Measurements from ENCODE around the gene CALR.

Gene CALR

DNA sequence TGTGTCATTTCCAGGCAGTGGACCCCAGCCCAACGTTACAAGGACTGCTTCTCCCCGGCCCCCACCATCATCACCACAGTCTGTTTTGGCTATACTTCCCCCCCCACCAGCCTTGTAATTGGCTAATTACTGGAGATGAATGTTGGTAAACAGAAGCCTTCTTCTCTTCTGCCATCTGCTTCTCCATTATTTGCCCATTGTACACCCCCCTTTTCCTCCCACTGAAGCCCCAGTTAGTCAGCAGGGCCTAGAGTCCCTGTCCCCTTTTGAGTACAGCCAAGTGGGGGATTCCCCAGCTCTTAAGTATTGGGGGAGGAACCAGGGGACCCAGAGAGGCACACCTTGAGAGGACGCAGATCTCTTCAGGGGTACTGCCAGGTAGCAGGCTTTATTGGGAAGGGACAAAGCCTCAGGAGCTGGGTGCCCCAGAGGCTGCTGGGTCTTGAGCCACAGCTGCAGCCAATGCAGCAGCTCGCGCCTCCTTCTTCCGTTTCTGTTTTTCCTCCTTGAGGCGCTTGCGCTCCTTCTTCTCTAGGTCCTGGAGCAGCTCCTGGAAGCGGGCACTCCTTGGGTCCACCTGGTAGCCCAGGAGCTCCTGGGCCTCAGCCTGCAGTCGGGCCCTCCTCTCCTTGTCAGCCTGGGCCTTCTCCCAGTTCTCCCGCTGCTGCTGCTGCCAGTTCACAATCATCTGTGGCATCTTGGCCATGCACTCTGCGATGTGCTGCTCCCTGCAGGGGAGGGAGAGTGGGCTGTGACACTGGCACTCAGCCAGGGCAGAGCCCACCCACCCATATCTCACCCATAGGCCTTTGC lies 15.6 kb downstream of the CALR start:
- ChIA-PET POLR2A (interaction anchor here (1.0 to 4.9 kb wide), 6 partner anchors 8 to 63 kb away, joined by 3 to 21 read pairs (median 9); partner anchors contain the start of genes CALR, FARSA, GCDH and RAD23A), CTCF (interaction anchor here (0.8 to 5.5 kb wide), 2 partner anchors 12 to 23 kb away, joined by 3 to 48 read pairs; no protein-coding TSS in a partner anchor)
- Histone ChIP-seq H3K9me3 (ENCODE audit: control insufficient read depth, insufficient read depth, low read depth, low read length) (no peaks in the 10 kb centered on the region), H3K36me3 (ENCODE audit: control insufficient read depth in 2 of 2, insufficient read depth in 1 of 2, low read length in 2 of 2) (peaks cover 34 to 59% of the 10 kb centered on the region in 2 experiments), H3K4me1 (ENCODE audit: control insufficient read depth, insufficient read depth, low read length) (peaks cover 10% of the 10 kb centered on the region), H3K27ac (ENCODE audit: extremely low read depth, low read depth, low read length) (peak overlapping the region; percentile 59; the same call in 1 of the 2 replicates), H3K4me3 (ENCODE audit: low read depth, low read length) (no peak overlapping the region)
- TF ChIP-seq HIC1 (tag by site-specific recombination; IDR thresholded peaks at IDR 0.05) (0 out of 2 replicates have a peak, but pooled peaks have one; percentile 6), ZBTB44 (tag by site-specific recombination; IDR thresholded peaks at IDR 0.05) (peak; percentile 23; the same call in 1 of the 2 replicates), ZXDB (tag by site-specific recombination; IDR thresholded peaks at IDR 0.05) (0 out of 2 replicates have a peak, but pooled peaks have one; percentile 16), IKZF3 (tag by site-specific recombination; IDR thresholded peaks at IDR 0.05) (peak; percentile 28; the same call in 1 of the 2 replicates), ZBTB6 (tag by site-specific recombination; IDR thresholded peaks at IDR 0.05) (peak; percentile 89), ZFHX2 (tag by site-specific recombination; conservative IDR thresholded peaks at IDR 0.05) (peak; percentile 95), ZNF335 (tag by site-specific recombination; conservative IDR thresholded peaks at IDR 0.05) (peak; percentile 16; the same call in 1 of the 2 replicates), ZNF600 (tag by site-specific recombination; IDR thresholded peaks at IDR 0.05) (peak; percentile 66), ZBTB49 (tag by site-specific recombination; IDR thresholded peaks at IDR 0.05; ENCODE audit: low read depth) (no peak), EGR2 (tag by site-specific recombination; IDR thresholded peaks at IDR 0.05; ENCODE audit: low read depth) (peak; percentile 96), OSR2 (tag by site-specific recombination; IDR thresholded peaks at IDR 0.05) (peak; percentile 55), ZNF776 (tag by site-specific recombination; IDR thresholded peaks at IDR 0.05; ENCODE audit: borderline replicate concordance) (no peak)
- TF ChIP-seq, protein P1, sequence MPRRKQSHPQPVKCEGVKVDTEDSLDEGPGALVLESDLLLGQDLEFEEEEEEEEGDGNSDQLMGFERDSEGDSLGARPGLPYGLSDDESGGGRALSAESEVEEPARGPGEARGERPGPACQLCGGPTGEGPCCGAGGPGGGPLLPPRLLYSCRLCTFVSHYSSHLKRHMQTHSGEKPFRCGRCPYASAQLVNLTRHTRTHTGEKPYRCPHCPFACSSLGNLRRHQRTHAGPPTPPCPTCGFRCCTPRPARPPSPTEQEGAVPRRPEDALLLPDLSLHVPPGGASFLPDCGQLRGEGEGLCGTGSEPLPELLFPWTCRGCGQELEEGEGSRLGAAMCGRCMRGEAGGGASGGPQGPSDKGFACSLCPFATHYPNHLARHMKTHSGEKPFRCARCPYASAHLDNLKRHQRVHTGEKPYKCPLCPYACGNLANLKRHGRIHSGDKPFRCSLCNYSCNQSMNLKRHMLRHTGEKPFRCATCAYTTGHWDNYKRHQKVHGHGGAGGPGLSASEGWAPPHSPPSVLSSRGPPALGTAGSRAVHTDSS (tag by site-specific recombination; IDR thresholded peaks at IDR 0.05) = no peak

DNA sequence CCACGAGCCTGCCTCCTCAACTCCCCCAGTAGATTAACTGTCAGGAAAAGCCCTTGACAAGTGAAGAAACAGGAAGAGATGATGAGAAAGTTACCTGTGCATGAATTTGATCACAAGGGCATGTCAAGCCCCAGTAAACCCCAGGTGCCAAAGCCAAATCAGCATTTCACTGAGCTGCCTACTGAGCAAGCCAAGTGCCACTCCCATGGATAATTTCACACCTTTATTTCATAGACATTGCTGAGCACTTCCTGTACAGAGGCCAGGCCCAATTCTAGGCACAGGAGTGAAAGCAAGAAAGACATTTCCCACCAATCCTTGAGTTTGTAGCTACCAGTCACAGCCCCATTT lies 16.2 kb downstream of the CALR start:
- CTCF ChIA-PET = interaction anchor here (0.5 to 5.5 kb wide), 3 partner anchors 12 to 74 kb away, joined by 3 to 48 read pairs (median 3); no protein-coding TSS in a partner anchor
- Histone ChIP-seq H3K36me3 (ENCODE audit: control insufficient read depth in 2 of 2, insufficient read depth in 1 of 2, low read length in 2 of 2) (peaks cover 34 to 53% of the 10 kb centered on the region in 2 experiments), H3K27ac (ENCODE audit: extremely low read depth, low read depth, low read length) (peak overlapping the region; percentile 59), H3K9me3 (ENCODE audit: control insufficient read depth, insufficient read depth, low read depth, low read length) (no peaks in the 10 kb centered on the region), H3K4me3 (ENCODE audit: low read depth, low read length) (no peak overlapping the region), H3K4me1 (ENCODE audit: control insufficient read depth, insufficient read depth, low read length) (peaks cover 10% of the 10 kb centered on the region)
- peak; percentile 41 for TF ChIP-seq ZIC2 (tag by site-specific recombination; IDR thresholded peaks at IDR 0.05)
- no peak for TF ChIP-seq ZNF155 (tag by site-specific recombination; IDR thresholded peaks at IDR 0.05)
- peak; percentile 63 for TF ChIP-seq PRDM1 (tag by site-specific recombination; IDR thresholded peaks at IDR 0.05)
- POLR2A ChIA-PET = interaction anchor here (1.0 to 4.9 kb wide), 6 partner anchors 8 to 64 kb away, joined by 3 to 21 read pairs (median 9); partner anchors contain the start of genes CALR, FARSA, GCDH and RAD23A
